ENCODE measurements around the gene NDE1. TPM values are rescaled to one million over a fixed set of nuclear protein-coding genes. Genes with fewer than 3 reads are reported as not detected.

NDE1 gene
- total and polyA plus RNA-seq, 2 donors (not counting 1 experiment from before 2014, with no cell fraction given): 33.5 to 149 TPM

- no peak overlapping the region for H3K27ac Mint-ChIP-seq
- CTCF ChIA-PET: interaction anchor here (1.0 to 2.8 kb wide), 3 partner anchors 12 to 33 kb away, joined by 3 to 14 read pairs (median 3); partner anchors contain the start of gene MARF1
These were observed 39.6 kb upstream of the NDE1 start for GRCh38 chr16:15610369-15610871.

More at GRCh38 chr16:15610369-15610871, 39.6 kb upstream of the NDE1 start:
- peaks cover 9 to 88% of the 10 kb centered on the region in 2 experiments for H3K36me3 ChIP-seq (replicated peaks in 1 of 2; ENCODE audit: control extremely low read depth in 1 of 2, control insufficient read depth in 1 of 2, extremely low read depth in 1 of 2, insufficient read depth in 2 of 2, low read length in 1 of 2)
- H4K20me1 ChIP-seq (ENCODE audit: control insufficient read depth, insufficient read depth, low read length, poor library complexity, severe bottlenecking): peaks cover 45% of the 10 kb centered on the region
- intact Hi-C loops (cut with micrococcal nuclease): no loop called here
- H3K4me3 ChIP-seq (ENCODE audit: control extremely low read depth in 1 of 5, extremely low read depth in 1 of 5, insufficient read depth in 1 of 5, low read depth in 2 of 5, low read length in 4 of 5): no peak overlapping the region
- Mint-ChIP-seq H3K27me3 (no peaks in the 10 kb centered on the region), H3K4me1 (no peaks in the 10 kb centered on the region), H3K4me3 (no peak overlapping the region), H3K9me3 (ENCODE audit: insufficient read depth) (no peaks in the 10 kb centered on the region)
- H3K4me1 ChIP-seq (ENCODE audit: control insufficient read depth in 2 of 2, insufficient read depth in 2 of 2, low read length in 2 of 2): no peaks in the 10 kb centered on the region
- H3K27me3 ChIP-seq (replicated peaks in 1 of 4; ENCODE audit: control extremely low read depth in 1 of 4, control insufficient read depth in 3 of 4, insufficient read depth in 4 of 4, low read length in 3 of 4): no peaks in the 10 kb centered on the region
- DNase-seq (no peak), ATAC-seq (ENCODE audit: low read depth) (no peak)
- H3K27ac ChIP-seq (ENCODE audit: low read length in 2 of 2): no peak overlapping the region
- POLR2A ChIA-PET: interaction anchor here (0.6 kb wide), 1 partner anchor 17 kb away, joined by 4 read pairs; no protein-coding TSS in a partner anchor
- peaks cover 41% of the 10 kb centered on the region for H3K79me2 ChIP-seq (ENCODE audit: control insufficient read depth, insufficient read depth, low read length)
- no peaks in the 10 kb centered on the region for H3K9me3 ChIP-seq (ENCODE audit: control extremely low read depth in 1 of 3, control insufficient read depth in 2 of 3, insufficient read depth in 1 of 3, low read length in 2 of 3)
- 99% methylated on average over 10 of the region's 10 CpGs for WGBS (ENCODE audit: insufficient coverage)
- no peak for TF ChIP-seq CTCF (IDR thresholded peaks at IDR 0.05)
- no peak for TF ChIP-seq EZH2 (IDR thresholded peaks at IDR 0.05; ENCODE audit: borderline replicate concordance, insufficient read depth, low read depth, low read length, poor library complexity, severe bottlenecking)
- no peak overlapping the region for H3K4me2 ChIP-seq (replicated peaks; ENCODE audit: low read depth, low read length, poor library complexity, severe bottlenecking)
- H2AFZ ChIP-seq (ENCODE audit: insufficient read depth, low read depth, low read length, poor library complexity, severe bottlenecking): no peak overlapping the region
- H3K9ac ChIP-seq (ENCODE audit: low read length): no peak overlapping the region
